Fibroblast of skin of abdomen (primary cell): ENCODE results near the gene PSENEN.
"Not testable (repeated sequence)": the region's sequence is repeated elsewhere in the genome, so short reads cannot be mapped to it uniquely, and the experiment has no call there.

ENCODE experiments used
- DNase-seq: peaks from one replicate; pipeline ENCODE4 v3.0.0-alpha.2; 2013

The PSENEN gene

GRCh38 chr19:35789978-35790944 is 44.8 kb downstream of the PSENEN start:
- DNase-seq = no peak

- no peak for DNase-seq
Observed at GRCh38 chr19:35790981-35791813, 45.7 kb downstream of the PSENEN start.

- no peak for DNase-seq
Observed at GRCh38 chr19:35791814-35792279, 46.4 kb downstream of the PSENEN start.

GRCh38 chr19:35792312-35792711 is 46.9 kb downstream of the PSENEN start:
- no peak for DNase-seq

GRCh38 chr19:35792888-35793287 is 47.4 kb downstream of the PSENEN start:
- DNase-seq = no peak

- no peak for DNase-seq
Observed at GRCh38 chr19:35793381-35794165, 48.1 kb downstream of the PSENEN start.

- not testable (repeated sequence) for DNase-seq
Observed at GRCh38 chr19:35795564-35795963, 50.1 kb downstream of the PSENEN start.
